ENCODE results near the gene CCDC43.
"Not testable (repeated sequence)": the region's sequence is repeated elsewhere in the genome, so short reads cannot be mapped to it uniquely, and the experiment has no call there.

CCDC43 gene
- total RNA-seq, result 32.5 to 36.8 reads per million in 2 donors

- peak; percentile 76 to 95 (median 86) for DNase-seq
These were observed at the start of gene CCDC43 for GRCh38 chr17:44689477-44690217. Gene CCDC43, minus strand, starts transcription at chr17:44689776. Its CDS starts 23 bp downstream, at chr17:44689753.

GRCh38 chr17:44738214-44738906 lies 48.8 kb upstream of the CCDC43 start:
- DNase-seq, result no peak

GRCh38 chr17:44736551-44737240 lies 47.1 kb upstream of the CCDC43 start:
- DNase-seq, result no peak

- DNase-seq, result no peak
These were observed 44.7 kb upstream of the CCDC43 start for GRCh38 chr17:44734272-44734671.

- DNase-seq, result no peak
These were observed 44.2 kb upstream of the CCDC43 start for GRCh38 chr17:44733753-44734152.

- not testable (repeated sequence) for DNase-seq
These were observed 36.5 kb upstream of the CCDC43 start for GRCh38 chr17:44726121-44726520.

- DNase-seq, result no peak
These were observed 32.7 kb upstream of the CCDC43 start for GRCh38 chr17:44722254-44722653.

GRCh38 chr17:44719444-44719843 lies 29.9 kb upstream of the CCDC43 start:
- no peak for DNase-seq

GRCh38 chr17:44708401-44709263 lies 19.1 kb upstream of the CCDC43 start, which contains the start of gene DBF4B:
Gene DBF4B, plus strand, starts transcription at chr17:44708665. Its CDS starts 156 bp downstream, at chr17:44708821.
- DNase-seq, result peak; percentile 43 to 95 (median 76)

- no peak for DNase-seq
These were observed 18.3 kb upstream of the CCDC43 start for GRCh38 chr17:44707755-44708400.

GRCh38 chr17:44700288-44700687 lies 10.7 kb upstream of the CCDC43 start:
- not testable (repeated sequence) for DNase-seq

- no peak for DNase-seq
These were observed 4.0 kb upstream of the CCDC43 start for GRCh38 chr17:44693609-44694008.

GRCh38 chr17:44690746-44691306 lies 1.2 kb upstream of the CCDC43 start:
- DNase-seq, result peak in 1 of 5 experiments; percentile 70

GRCh38 chr17:44688675-44689476 lies 700 bp downstream of the CCDC43 start:
- DNase-seq, result peak in 1 of 5 experiments; percentile 5

- DNase-seq, result no peak
These were observed 1.4 kb downstream of the CCDC43 start for GRCh38 chr17:44688200-44688599.

GRCh38 chr17:44687756-44688155 lies 1.8 kb downstream of the CCDC43 start:
- no peak for DNase-seq

- DNase-seq, result not testable (repeated sequence)
These were observed 6.3 kb downstream of the CCDC43 start for GRCh38 chr17:44683303-44683702.

GRCh38 chr17:44677136-44677535 lies 12.4 kb downstream of the CCDC43 start:
- DNase-seq, result no peak

- no peak for DNase-seq
These were observed 15.7 kb downstream of the CCDC43 start for GRCh38 chr17:44673893-44674292.

- DNase-seq, result peak in 1 of 5 experiments; percentile 6
These were observed 17.0 kb downstream of the CCDC43 start for GRCh38 chr17:44672479-44673093.

Data from T-helper 2 cell (primary cell).